NCI-H345 treated with DMSO at 0.1 percent for 48 hours (cell line): ENCODE results near the gene COIL.

ENCODE experiments used
- DNase-seq: peaks from one replicate; lab custom pipeline; 2025; ENCODE audit not compliant: unreplicated experiment; lab: John Stamatoyannopoulos, UW

Gene COIL

DNA sequence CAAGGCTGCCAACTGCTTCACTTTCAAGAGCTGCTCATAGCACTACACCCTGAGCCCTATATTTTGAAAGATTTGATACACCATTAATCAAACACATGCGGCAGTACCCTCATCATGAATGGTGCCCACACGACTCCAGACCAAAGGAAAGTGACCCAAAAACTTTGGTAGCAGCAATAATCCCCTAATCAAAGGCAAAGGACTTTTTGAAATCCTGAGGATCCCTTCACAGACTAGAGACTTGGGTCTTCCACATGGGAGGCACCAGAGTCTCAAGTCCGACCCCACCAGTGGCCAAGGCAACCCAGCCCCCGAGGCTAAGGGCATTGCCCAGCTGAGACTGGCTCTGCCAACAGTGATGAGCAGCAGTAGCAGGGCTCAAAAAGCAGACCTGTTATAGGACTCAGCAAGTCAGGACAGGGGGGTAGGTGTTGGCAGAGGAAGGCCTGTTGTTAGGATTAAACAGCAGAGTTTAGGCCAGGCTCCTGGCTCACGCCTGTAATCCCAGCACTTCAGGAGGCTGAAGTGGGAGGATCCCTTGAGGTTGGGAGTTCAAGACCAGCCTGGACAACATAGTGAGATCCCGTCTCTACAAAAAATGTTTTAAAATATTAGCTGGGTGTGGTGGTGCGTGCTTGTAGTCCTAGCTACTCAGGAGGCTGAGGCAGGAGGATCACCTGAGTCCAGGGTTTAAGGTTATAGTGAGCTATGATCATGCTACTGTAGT lies 50.2 kb downstream of the COIL start:
- no peak for DNase-seq

DNA sequence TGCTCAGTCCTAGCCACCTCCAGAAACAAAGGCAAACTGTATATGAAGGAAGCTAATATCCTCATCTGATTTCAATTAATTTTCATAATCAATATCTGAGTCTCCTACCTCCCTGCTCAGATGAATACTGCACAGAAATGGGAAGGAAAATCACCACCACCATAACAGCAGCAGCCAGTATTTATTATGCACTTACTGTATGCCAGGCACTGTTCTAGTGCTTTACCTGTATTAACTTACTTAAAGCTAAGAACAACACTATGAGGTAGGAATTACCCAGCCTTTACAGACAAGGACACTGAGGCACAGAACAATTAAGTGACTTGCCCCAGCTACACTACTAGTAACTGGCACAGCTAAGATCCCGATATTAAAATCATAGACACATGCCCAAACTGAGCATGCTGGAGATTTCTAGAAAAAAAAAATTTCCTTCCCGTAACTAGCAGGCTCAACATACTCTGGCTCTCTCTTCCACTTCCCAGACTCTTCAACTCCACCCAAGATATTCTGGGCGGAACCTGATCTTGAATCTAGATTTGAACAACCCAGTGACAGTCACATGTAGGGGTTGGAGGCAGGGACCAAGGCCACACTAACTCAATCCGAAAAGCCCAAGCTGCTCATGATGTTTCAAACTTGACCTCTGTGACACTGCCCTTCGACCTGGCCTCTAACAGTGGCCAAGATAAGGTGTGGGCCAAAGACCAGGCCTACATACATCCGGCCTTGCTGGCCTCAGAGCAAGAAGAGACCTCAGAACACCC lies 50.9 kb downstream of the COIL start:
- no peak for DNase-seq

DNA sequence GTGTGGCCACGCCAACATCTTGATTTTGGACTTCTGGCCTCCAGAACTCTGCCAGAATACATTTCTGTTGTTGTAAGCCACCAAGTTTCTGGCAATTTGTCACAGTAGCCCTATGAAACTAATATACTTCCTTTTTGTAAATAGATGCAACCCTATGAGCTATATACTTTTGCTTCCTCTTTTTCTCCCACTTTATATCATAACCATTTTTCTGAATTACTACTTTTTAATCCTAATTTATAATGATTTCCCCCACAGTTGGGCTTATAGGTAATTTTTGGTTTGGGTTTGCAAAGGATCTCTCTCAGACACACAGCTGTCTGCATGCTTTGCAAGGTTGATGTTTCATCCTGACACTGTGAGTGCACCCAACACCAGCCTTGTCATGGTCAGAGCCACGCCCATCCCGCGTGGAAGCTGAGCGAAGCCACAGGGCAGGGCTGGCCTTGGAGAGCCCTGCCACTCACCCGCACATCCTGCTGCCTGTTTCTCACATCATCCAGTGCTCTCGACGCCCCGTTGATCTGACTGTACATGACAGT lies 52.8 kb downstream of the COIL start:
- DNase-seq, result no peak

DNA sequence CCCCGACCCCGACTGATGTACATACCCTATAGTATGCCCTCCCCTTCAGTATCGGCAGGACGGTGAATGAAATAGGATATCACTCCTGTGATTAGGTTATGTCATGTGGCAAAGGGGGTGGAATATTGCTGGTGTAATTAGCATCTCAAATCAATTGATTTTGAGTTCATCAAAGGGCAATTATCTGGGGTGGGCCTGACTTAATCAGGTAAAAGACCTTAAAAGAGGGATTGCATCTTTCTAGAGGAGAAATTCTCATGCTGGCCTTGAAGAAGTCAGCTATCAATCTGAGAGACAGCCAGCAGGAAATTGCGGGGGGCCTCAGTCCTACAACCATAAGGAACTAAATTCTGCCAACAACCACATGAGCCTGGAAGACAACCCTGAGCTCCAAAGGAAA lies 57.3 kb downstream of the COIL start:
- DNase-seq, result no peak

DNA sequence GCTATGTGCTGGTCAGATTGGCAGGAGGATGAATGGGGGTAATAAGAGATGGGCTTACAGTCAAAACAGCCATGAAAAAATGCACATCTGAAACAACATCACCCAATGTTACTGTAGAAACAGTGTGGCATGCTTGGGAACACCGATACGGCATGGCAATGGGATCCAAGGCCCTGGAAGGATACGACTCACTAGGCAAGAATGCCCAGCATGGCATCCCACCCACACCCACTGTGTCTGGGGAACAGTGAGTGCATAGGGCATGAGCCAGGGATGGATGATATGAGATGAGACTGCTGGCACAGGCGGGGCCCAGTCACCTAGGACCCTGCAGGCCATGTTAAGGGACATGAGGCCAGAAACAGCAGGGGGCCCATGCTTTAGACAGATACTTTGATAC lies 58.5 kb downstream of the COIL start:
- no peak for DNase-seq

DNA sequence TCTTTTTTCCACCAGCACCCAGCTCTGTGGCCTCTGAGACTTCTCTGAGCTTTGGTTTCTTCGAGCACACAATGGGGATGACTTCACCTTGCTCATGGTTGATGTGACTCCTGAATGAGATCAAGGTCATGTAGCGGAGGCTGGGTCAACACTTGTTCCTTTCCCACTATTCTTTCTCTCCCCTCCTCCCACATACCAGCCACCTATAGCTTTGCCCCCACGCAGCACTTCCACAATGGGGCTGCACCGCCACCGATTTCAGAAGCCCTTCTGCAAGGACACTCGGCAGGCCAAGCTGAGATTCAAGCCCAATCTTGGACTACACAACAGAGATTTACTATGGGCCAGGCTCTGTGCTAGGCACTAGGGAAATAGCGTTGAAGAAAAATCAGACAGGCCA lies 61.4 kb downstream of the COIL start:
- no peak for DNase-seq

DNA sequence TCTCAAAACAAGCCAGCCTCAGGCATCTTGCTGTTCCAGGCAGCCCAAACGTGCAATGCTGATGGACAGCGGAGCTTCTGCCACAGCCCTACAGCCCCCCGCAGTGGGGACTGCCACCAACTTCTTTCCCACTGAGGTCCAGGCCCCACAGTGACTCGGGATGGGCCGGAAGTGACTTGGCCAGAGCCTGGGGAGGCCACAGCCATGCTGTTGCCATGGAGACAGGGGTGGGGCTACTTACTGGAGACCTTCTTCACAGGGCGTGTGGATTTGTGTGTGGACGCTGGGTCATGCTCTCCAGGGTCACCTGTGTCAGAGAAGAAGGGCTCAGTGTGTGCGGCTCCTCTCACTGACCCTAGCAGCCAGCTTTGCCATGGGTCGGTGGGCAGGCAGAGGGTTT lies 62.0 kb downstream of the COIL start:
- DNase-seq, result no peak

DNA sequence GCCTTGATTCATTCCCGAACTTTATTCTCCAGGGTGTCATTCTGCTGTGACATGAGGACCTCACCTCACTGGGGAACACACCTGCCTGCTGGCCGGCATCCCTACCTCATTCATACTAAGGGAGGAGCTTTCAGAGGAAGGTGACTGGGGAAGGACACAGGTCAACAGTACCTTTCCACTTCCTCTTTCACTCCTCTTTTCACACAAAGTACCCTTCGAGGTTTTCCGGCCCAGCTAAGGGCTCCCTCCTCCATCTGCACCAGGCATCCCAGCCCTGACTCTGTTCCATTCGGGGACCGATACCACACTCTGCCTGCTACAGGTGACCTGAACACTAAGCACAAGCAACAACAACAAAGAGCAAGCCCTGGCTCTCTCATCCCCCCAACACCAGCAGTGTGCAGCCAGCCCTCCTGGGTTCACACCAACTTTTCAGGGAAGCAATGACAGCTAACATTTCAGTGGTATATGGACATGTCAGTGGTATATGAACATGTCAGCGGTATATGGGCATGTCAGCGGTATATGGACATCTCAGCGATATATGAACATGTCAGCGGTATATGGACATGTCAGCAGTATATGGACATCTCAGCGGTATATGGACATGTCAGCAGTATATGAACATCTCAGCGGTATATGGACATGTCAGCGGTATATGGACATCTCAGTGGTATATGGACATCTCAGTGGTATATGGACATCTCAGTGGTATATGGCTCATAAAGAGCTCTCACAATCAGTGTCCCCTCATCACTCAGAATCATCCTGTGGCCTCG lies 63.0 kb downstream of the COIL start:
- no peak for DNase-seq

DNA sequence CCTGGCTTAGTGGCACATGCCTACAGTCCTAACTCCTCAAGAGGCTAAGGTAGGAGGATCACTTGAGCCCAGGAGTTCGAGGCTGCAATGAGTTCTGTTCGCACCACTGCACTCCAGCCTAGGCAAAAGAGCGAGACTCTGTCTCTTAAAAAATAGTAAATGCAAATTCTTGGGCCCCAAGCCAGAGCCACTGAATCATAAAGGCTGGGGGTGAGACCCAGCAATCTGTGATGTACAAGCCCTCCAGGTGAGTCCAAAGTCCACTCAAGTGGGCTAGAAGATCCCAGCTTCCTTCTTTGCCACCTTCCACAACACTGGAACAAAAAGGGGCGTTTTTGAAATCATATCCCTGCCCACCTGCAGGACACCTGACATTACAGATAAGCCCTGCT lies 63.9 kb downstream of the COIL start:
- no peak for DNase-seq

DNA sequence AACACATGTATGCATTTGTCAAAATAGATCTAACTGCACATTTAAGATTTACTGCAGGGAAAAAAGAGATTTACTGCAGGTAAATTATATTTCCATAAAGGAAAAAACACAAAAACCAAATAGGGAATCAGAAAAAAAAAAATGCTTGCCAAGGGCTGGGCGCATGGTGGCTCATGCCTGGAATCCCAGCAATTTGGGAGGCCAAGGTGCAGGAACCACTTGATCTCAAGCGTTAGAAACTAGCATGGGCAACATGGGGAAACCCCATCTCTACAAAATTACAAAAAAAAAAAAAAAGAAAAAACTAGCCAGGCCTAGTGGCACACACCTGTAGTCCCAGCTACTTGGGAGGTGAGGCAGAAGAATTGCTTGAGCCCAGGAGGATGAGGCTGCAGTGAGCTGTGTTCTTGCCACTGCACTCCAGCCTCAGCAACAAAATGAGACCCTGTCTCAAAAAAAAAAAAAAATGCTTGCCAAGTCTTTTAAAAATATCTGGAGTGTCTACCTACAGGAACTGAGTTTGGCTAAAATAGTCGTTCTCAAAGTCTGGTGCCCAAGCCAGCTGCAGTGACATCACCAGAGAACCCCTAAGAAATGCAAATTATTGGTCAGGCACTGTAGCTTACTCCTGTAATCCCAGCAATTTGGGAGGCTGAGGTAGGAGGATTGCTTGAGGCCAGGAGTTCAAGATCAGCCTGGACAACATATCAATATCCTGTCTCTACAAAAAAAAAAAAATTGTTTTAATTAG lies 64.5 kb downstream of the COIL start:
- no peak for DNase-seq

DNA sequence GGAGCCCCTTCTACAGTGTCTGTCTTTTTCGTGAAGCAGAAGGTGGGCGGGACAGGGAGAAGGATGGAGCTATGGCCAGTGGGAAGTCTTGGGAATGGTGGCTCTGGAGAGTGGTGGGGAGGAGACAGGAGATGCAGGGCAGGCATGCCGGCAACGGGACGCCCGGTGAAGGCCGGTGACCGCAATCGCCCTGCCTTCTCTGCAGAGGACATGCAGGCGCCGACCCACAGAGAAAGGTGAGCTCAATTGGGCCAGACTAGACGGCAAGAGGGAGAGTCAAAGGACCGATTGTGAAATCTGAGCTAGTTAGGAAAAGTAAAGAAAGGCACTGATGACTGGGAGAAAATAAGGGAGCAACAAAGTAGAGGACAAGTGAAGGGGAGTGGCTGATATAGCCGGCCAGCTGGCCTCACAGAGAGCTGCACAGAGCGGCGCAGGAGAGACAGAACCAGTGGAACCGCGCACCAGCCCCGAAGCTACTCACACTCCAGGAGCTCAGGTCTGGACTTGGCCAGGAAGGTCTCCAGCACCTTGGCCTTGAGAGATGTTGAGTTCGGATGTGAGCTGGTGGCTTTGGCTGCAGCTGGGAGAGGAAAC lies 65.9 kb downstream of the COIL start:
- no peak for DNase-seq

DNA sequence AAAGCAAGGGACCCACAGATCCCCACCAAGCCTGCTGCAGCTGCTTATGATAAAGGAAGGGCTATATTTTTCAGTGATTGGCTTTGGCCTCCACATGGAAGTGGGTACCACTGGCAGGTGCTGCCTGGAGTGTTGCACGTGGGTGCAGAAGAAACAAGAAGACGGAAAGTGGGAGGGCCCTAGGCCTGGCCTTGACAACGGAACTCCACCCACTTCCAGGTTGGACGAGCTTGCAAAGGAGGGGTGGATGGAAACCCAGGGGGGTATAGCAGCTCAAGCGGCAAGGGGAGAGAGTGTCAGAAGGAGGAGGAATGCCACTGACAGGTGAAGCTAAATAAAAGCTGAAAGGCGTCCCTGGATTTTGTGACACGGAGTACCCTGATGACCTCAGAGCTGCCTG lies 67.3 kb downstream of the COIL start:
- no peak for DNase-seq

DNA sequence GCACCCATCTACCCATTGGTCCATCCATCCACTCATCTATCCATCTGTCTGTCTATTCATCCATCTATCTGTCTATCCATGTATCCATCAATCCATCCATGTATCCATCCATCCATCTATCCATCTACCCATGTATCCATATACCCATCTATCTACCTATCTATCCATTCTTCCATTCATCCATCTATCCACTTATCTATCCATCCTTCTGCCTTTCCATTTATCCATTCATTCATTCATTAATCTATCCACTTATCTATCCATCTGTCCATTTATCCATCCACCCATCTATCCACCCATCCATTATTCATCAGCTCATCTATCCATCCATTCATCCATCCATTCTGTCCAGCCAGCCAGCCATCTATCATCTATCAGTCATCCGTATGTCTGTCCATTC lies 68.5 kb downstream of the COIL start:
- no peak for DNase-seq

DNA sequence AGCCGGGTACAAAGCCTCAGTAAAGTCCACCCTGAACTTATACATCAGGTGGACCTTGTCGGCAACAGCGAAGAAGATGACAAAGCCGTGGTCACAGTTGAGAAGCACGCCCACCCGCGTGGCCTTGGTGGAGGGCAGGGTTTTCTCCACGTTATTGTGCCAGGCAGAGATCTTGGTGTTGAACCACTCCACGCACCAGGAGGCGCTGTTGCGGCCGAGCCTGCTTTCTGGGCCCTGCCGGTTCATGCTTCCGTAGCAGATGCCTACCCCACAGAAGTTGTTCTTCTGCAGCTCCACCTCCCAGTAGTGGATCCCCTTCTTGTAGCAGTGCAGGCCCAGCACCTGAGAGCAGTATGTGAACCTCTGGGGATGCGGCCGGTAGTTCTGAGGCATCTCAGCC lies 69.1 kb downstream of the COIL start:
- no peak for DNase-seq

DNA sequence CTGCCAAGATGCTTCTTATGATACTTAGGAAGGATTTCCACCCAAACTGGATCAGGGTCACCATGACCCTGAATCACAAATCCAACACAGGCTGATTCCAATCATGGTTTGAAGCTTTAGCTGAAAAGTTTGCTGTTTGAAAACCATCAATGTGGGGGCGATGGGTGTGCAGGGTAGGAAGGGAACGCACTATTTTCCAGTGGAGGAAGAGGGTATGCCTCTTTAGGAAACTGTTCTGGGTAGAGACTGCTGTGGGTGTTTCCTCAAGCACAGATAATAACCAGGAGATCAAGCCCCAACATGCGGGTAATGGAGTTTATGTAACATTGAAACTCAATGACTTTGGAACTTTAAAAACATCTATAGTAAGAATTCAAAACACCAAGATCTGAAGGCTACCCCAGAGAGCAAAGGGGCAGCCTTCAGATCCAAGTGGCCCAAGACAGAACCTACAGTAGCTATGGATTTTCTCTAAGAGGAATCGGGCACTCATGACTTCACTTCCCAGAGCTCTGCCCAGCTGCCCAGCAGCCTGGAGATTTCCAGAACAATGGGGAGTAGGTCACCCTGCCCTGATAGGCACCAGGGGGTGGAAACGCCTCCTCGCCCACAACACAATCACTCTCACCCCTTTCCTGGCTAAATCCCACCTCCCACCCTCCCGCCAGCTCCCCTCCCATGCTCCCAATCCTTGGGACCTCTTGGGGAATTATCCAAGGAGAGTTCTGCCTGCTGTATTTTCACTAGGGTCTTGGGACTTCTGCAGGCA lies 69.8 kb downstream of the COIL start:
- no peak for DNase-seq

DNA sequence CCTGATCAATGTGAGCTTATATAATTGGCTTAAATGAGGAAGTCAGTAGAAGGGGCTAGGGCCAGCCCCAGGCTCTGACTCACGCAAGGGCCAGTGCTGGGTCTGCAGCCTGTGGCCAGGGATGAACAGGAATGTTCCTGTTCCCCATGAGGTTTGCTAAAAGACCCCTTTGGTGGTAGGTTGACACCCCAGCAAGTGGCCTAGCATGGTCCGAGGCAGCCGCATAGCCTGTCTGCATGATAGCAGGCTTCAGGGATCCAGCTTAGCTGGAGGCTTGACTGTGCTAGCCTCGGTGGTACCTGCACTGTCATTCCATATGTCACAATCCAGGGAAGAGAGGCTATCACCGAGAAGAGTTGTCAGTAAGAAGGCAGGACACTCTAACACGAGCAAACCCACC lies 70.5 kb downstream of the COIL start:
- no peak for DNase-seq
